HepG2 (cell line): ENCODE results near the gene SRSF10. TPM values are rescaled to one million over a fixed set of nuclear protein-coding genes. Genes with fewer than 3 reads are reported as not detected.
A peak's percentile ranks its signal among the peaks of the same experiment; 100 is the strongest.

Source experiments
- AFF4 ChIP-seq: sonication (generic); formaldehyde crosslinking; IDR thresholded peaks from 2 replicates; pipeline ENCODE4 v1.4.0; 2020; ENCODE audit warnings: missing genetic modification reagents
- EED ChIP-seq: sonication (generic); formaldehyde crosslinking; IDR thresholded peaks from 2 replicates; pipeline ENCODE4 v1.5.0; 2020; ENCODE audit warnings: mild to moderate bottlenecking, missing genetic modification reagents
- GTF3A ChIP-seq: sonication (generic); formaldehyde crosslinking; conservative IDR thresholded peaks from 2 replicates; pipeline ENCODE4 v1.4.0; 2020; ENCODE audit warnings: mild to moderate bottlenecking, missing genetic modification reagents
- ISL2 ChIP-seq: sonication (generic); formaldehyde crosslinking; IDR thresholded peaks from 2 replicates; pipeline ENCODE4 v1.5.0; 2020; ENCODE audit warnings: missing genetic modification reagents
- KDM6A ChIP-seq: IDR thresholded peaks from 2 replicates; pipeline ENCODE4 v1.6.1; 2016; ENCODE audit warnings: low read depth
- MBNL3 ChIP-seq: fragments of 250-450 bp; sonication (Bioruptor Pico); conservative IDR thresholded peaks from 2 replicates; pipeline ENCODE4 v1.8.0; 2022; ENCODE audit warnings: mild to moderate bottlenecking, inconsistent platforms
- NCOA1 ChIP-seq: sonication (generic); formaldehyde crosslinking; IDR thresholded peaks from 2 replicates; pipeline ENCODE4 v1.9.0; 2021; ENCODE audit warnings: missing genetic modification reagents
- ZNF33B ChIP-seq: sonication (generic); formaldehyde crosslinking; IDR thresholded peaks from 2 replicates; pipeline ENCODE4 v1.5.1; 2020; ENCODE audit warnings: mild to moderate bottlenecking, missing genetic modification reagents
- ZNF788 ChIP-seq: sonication (generic); formaldehyde crosslinking; IDR thresholded peaks from 2 replicates; pipeline ENCODE4 v1.5.0; 2020; ENCODE audit warnings: mild to moderate bottlenecking, missing genetic modification reagents, borderline replicate concordance
- polyA plus RNA-seq, 8 experiments: library from polyadenylated mRNA; depleted of rRNA in 3 of 8; stranded (reverse) in 7 of 8; unstranded in 1 of 8; fragments of >200 nt; fragmentation: Illumina TruSeq in 4 of 8; extraction: Trizol in 4 of 8; gene quantifications; 2 replicates each; pipeline versions ENCODE4 v1.2.1 to v1.2.3, GENCODE V29; 2011 to 2016; ENCODE audit warnings: low read depth in 4 of 8, missing spikeins in 1 of 8, mixed read lengths in 1 of 8; ENCODE audit not compliant: insufficient read depth in 1 of 8
- total RNA-seq, 5 experiments: library from RNA; depleted of rRNA; stranded (reverse); fragments of >200 nt; fragmentation: Illumina TruSeq; extraction: Trizol; gene quantifications; 2 replicates each; pipeline ENCODE4 v1.2.3, GENCODE V29; 2016; ENCODE audit warnings: low read depth in 1 of 5
- TF ChIP-seq, protein P1 (sequence below): sonication (generic); formaldehyde crosslinking; IDR thresholded peaks from 2 replicates; pipeline ENCODE4 v1.4.0; 2020; ENCODE audit warnings: missing genetic modification reagents, borderline replicate concordance
- TF ChIP-seq, protein P2 (sequence below): sonication (generic); formaldehyde crosslinking; IDR thresholded peaks from 2 replicates; pipeline ENCODE4 v1.4.0; 2020; ENCODE audit warnings: missing genetic modification reagents, borderline replicate concordance
- TF ChIP-seq, protein P3 (sequence below), 2 experiments: sonication (generic) in 1 of 2; formaldehyde crosslinking in 1 of 2; IDR thresholded peaks; 2 replicates each; pipeline versions ENCODE4 v1.5.1 to v1.6.1; 2011 to 2020; ENCODE audit warnings: borderline replicate concordance in 1 of 2, low read depth in 1 of 2, low read length in 1 of 2, mild to moderate bottlenecking in 1 of 2, missing genetic modification reagents in 1 of 2, moderate library complexity in 1 of 2
- TF ChIP-seq, protein P4 (sequence below): sonication (generic); formaldehyde crosslinking; IDR thresholded peaks from 2 replicates; pipeline ENCODE4 v1.4.0; 2020; ENCODE audit warnings: missing genetic modification reagents

The SRSF10 gene
- total and polyA plus RNA-seq, 2 of the 13 experiments (the other 11 are each of a cell fraction or from before 2014, with no cell fraction given), result 126 to 186 TPM

DNA sequence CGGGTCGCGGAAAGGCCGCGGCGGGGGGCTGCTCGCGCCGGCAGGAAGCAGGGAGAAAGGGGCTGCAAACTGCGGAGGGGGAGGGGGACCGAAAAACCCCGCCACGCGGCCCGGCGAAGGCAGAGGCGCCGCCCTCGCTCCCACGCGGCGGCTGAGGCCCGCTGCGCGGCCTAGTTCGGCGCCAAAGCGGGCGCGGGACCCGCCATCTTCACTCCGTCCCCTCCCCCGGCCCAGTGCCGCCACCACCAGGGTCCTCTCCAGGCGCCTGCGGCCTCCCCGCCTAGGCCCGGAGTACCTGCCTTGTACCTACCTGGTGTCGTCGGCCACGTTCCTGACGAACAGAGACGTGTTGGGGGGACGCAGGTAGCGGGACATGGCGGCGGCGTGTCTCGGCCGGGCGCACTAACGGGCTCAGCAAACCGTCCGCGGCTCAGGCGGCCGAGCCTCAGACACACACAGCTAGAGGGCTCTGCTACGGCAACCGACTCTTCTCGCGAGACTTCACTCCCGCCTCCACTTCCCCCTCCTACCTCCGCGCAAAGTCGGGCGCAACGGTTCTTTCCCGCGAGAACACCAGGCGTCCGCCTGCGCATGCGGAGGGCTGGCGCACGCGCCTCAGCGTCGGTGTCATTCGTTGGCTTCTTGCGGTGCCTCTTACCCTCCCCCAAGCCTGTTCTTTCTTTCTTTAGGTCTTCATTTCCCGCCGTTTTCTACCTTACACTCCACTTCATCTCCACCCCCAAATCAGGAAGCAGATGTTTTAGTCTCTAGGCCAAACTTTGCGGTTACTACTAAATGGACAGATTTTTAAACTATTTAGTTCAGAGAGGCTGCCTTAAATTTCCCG is at the start of gene SRSF10 (continued):
- peak; percentile 65; the same call in 1 of the 2 replicates for TF ChIP-seq AFF4
- peak; percentile 55; the same call in 1 of the 2 replicates for TF ChIP-seq NCOA1 (CRISPR knock-in tag)
- TF ChIP-seq GTF3A (CRISPR knock-in tag), result 0 out of 2 replicates have a peak, but pooled peaks have one; percentile 68
- TF ChIP-seq ISL2 (CRISPR knock-in tag), result peak; percentile 69; the same call in 1 of the 2 replicates
- TF ChIP-seq ZNF788 (CRISPR knock-in tag), result peak; percentile 95; the same call in 1 of the 2 replicates
- TF ChIP-seq, protein P1, sequence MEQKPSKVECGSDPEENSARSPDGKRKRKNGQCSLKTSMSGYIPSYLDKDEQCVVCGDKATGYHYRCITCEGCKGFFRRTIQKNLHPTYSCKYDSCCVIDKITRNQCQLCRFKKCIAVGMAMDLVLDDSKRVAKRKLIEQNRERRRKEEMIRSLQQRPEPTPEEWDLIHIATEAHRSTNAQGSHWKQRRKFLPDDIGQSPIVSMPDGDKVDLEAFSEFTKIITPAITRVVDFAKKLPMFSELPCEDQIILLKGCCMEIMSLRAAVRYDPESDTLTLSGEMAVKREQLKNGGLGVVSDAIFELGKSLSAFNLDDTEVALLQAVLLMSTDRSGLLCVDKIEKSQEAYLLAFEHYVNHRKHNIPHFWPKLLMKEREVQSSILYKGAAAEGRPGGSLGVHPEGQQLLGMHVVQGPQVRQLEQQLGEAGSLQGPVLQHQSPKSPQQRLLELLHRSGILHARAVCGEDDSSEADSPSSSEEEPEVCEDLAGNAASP (CRISPR knock-in tag), result no peak
- TF ChIP-seq MBNL3, result peak; percentile 90; the same call in 1 of the 2 replicates
- TF ChIP-seq EED (CRISPR knock-in tag), result 0 out of 2 replicates have a peak, but pooled peaks have one; percentile 61
- no peak for TF ChIP-seq KDM6A (CRISPR knock-in tag)
- TF ChIP-seq ZNF33B, result peak; percentile 87; the same call in 1 of the 2 replicates
- TF ChIP-seq, protein P2, sequence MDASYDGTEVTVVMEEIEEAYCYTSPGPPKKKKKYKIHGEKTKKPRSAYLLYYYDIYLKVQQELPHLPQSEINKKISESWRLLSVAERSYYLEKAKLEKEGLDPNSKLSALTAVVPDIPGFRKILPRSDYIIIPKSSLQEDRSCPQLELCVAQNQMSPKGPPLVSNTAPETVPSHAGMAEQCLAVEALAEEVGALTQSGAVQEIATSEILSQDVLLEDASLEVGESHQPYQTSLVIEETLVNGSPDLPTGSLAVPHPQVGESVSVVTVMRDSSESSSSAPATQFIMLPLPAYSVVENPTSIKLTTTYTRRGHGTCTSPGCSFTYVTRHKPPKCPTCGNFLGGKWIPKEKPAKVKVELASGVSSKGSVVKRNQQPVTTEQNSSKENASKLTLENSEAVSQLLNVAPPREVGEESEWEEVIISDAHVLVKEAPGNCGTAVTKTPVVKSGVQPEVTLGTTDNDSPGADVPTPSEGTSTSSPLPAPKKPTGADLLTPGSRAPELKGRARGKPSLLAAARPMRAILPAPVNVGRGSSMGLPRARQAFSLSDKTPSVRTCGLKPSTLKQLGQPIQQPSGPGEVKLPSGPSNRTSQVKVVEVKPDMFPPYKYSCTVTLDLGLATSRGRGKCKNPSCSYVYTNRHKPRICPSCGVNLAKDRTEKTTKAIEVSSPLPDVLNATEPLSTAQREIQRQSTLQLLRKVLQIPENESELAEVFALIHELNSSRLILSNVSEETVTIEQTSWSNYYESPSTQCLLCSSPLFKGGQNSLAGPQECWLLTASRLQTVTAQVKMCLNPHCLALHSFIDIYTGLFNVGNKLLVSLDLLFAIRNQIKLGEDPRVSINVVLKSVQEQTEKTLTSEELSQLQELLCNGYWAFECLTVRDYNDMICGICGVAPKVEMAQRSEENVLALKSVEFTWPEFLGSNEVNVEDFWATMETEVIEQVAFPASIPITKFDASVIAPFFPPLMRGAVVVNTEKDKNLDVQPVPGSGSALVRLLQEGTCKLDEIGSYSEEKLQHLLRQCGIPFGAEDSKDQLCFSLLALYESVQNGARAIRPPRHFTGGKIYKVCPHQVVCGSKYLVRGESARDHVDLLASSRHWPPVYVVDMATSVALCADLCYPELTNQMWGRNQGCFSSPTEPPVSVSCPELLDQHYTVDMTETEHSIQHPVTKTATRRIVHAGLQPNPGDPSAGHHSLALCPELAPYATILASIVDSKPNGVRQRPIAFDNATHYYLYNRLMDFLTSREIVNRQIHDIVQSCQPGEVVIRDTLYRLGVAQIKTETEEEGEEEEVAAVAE (CRISPR knock-in tag), result no peak; the same call in 1 of the 2 replicates
- TF ChIP-seq, protein P3, sequence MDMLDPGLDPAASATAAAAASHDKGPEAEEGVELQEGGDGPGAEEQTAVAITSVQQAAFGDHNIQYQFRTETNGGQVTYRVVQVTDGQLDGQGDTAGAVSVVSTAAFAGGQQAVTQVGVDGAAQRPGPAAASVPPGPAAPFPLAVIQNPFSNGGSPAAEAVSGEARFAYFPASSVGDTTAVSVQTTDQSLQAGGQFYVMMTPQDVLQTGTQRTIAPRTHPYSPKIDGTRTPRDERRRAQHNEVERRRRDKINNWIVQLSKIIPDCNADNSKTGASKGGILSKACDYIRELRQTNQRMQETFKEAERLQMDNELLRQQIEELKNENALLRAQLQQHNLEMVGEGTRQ (IDR thresholded peaks at IDR 0.05; ENCODE audit: low read depth, low read length), result no peak
- TF ChIP-seq, protein P3 (CRISPR knock-in tag; IDR thresholded peaks at IDR 0.05; ENCODE audit: borderline replicate concordance), result no peak
- TF ChIP-seq, protein P4, sequence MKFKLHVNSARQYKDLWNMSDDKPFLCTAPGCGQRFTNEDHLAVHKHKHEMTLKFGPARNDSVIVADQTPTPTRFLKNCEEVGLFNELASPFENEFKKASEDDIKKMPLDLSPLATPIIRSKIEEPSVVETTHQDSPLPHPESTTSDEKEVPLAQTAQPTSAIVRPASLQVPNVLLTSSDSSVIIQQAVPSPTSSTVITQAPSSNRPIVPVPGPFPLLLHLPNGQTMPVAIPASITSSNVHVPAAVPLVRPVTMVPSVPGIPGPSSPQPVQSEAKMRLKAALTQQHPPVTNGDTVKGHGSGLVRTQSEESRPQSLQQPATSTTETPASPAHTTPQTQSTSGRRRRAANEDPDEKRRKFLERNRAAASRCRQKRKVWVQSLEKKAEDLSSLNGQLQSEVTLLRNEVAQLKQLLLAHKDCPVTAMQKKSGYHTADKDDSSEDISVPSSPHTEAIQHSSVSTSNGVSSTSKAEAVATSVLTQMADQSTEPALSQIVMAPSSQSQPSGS (CRISPR knock-in tag), result peak; percentile 49; the same call in 1 of the 2 replicates
